ENCODE data around the gene IKZF2. TPM values are rescaled to one million over a fixed set of nuclear protein-coding genes. Genes with fewer than 3 reads are reported as not detected.

Gene IKZF2
- total RNA-seq, 1 experiment from 2014 or later, result 1.3 TPM

GRCh38 chr2:212990697-212991096 is 160.7 kb downstream of the IKZF2 start:
- Histone ChIP-seq H3K36me3 (ENCODE audit: insufficient read depth, low read length) (no peaks in the 10 kb centered on the region), H3K27ac (ENCODE audit: low read length) (no peak overlapping the region)

GRCh38 chr2:212987492-212987891 is 163.9 kb downstream of the IKZF2 start:
- DNase-seq, result no peak
- H3K4me3 ChIP-seq (ENCODE audit: low read length), result no peak overlapping the region

More at GRCh38 chr2:212990697-212991096, 160.7 kb downstream of the IKZF2 start:
- DNase-seq, result no peak
- no peak overlapping the region for H3K4me3 ChIP-seq (ENCODE audit: low read length)
- H3K4me1 ChIP-seq (ENCODE audit: low read length), result no peaks in the 10 kb centered on the region
- H3K4me2 ChIP-seq (ENCODE audit: low read depth, low read length, poor library complexity, severe bottlenecking), result no peak overlapping the region
- H4K20me1 ChIP-seq (ENCODE audit: insufficient read depth, low read depth, low read length), result no peaks in the 10 kb centered on the region
- H3K79me2 ChIP-seq (ENCODE audit: low read length), result no peaks in the 10 kb centered on the region
- no peaks in the 10 kb centered on the region for H3K27me3 ChIP-seq (ENCODE audit: low read length)
- no peak overlapping the region for H3K9ac ChIP-seq (ENCODE audit: low read length)
- no peaks in the 10 kb centered on the region for H3K9me2 ChIP-seq (replicated peaks; ENCODE audit: insufficient read depth, low read length)
- no peak overlapping the region for H2AFZ ChIP-seq (ENCODE audit: low read length)
- H3K9me3 ChIP-seq (ENCODE audit: low read length), result peaks cover 7% of the 10 kb centered on the region; the same call in 1 of the 2 replicates

GRCh38 chr2:212984129-212984528 is 167.3 kb downstream of the IKZF2 start:
- Histone ChIP-seq H3K9me2 (replicated peaks; ENCODE audit: insufficient read depth, low read length) (no peaks in the 10 kb centered on the region), H4K20me1 (ENCODE audit: insufficient read depth, low read depth, low read length) (no peaks in the 10 kb centered on the region), H3K27me3 (ENCODE audit: low read length) (no peaks in the 10 kb centered on the region), H3K4me3 (ENCODE audit: low read length) (no peak overlapping the region), H3K79me2 (ENCODE audit: low read length) (no peaks in the 10 kb centered on the region), H3K9me3 (ENCODE audit: low read length) (no peaks in the 10 kb centered on the region), H3K4me1 (ENCODE audit: low read length) (no peaks in the 10 kb centered on the region), H3K9ac (ENCODE audit: low read length) (no peak overlapping the region), H3K36me3 (ENCODE audit: insufficient read depth, low read length) (no peaks in the 10 kb centered on the region), H3K27ac (ENCODE audit: low read length) (no peak overlapping the region), H2AFZ (ENCODE audit: low read length) (no peak overlapping the region), H3K4me2 (ENCODE audit: low read depth, low read length, poor library complexity, severe bottlenecking) (no peak overlapping the region)
- DNase-seq, result no peak

More at GRCh38 chr2:212987492-212987891, 163.9 kb downstream of the IKZF2 start:
- H3K4me2 ChIP-seq (ENCODE audit: low read depth, low read length, poor library complexity, severe bottlenecking), result no peak overlapping the region
- no peaks in the 10 kb centered on the region for H4K20me1 ChIP-seq (ENCODE audit: insufficient read depth, low read depth, low read length)
- no peak overlapping the region for H2AFZ ChIP-seq (ENCODE audit: low read length)
- H3K27me3 ChIP-seq (ENCODE audit: low read length), result no peaks in the 10 kb centered on the region
- no peaks in the 10 kb centered on the region for H3K9me2 ChIP-seq (replicated peaks; ENCODE audit: insufficient read depth, low read length)
- H3K9me3 ChIP-seq (ENCODE audit: low read length), result no peaks in the 10 kb centered on the region
- H3K4me1 ChIP-seq (ENCODE audit: low read length), result no peaks in the 10 kb centered on the region
- no peaks in the 10 kb centered on the region for H3K36me3 ChIP-seq (ENCODE audit: insufficient read depth, low read length)
- H3K79me2 ChIP-seq (ENCODE audit: low read length), result no peaks in the 10 kb centered on the region
- H3K9ac ChIP-seq (ENCODE audit: low read length), result no peak overlapping the region
- no peak overlapping the region for H3K27ac ChIP-seq (ENCODE audit: low read length)

- Histone ChIP-seq H3K27ac (ENCODE audit: low read length) (no peak overlapping the region), H4K20me1 (ENCODE audit: insufficient read depth, low read depth, low read length) (no peaks in the 10 kb centered on the region), H3K27me3 (ENCODE audit: low read length) (no peaks in the 10 kb centered on the region), H3K9ac (ENCODE audit: low read length) (no peak overlapping the region), H3K4me3 (ENCODE audit: low read length) (no peak overlapping the region), H3K4me2 (ENCODE audit: low read depth, low read length, poor library complexity, severe bottlenecking) (no peak overlapping the region), H3K9me3 (ENCODE audit: low read length) (no peaks in the 10 kb centered on the region), H3K36me3 (ENCODE audit: insufficient read depth, low read length) (no peaks in the 10 kb centered on the region), H3K79me2 (ENCODE audit: low read length) (no peaks in the 10 kb centered on the region), H2AFZ (ENCODE audit: low read length) (no peak overlapping the region), H3K9me2 (replicated peaks; ENCODE audit: insufficient read depth, low read length) (no peaks in the 10 kb centered on the region), H3K4me1 (ENCODE audit: low read length) (no peaks in the 10 kb centered on the region)
- DNase-seq, result no peak
Observed at GRCh38 chr2:212979799-212980198, 171.6 kb downstream of the IKZF2 start.

DNA sequence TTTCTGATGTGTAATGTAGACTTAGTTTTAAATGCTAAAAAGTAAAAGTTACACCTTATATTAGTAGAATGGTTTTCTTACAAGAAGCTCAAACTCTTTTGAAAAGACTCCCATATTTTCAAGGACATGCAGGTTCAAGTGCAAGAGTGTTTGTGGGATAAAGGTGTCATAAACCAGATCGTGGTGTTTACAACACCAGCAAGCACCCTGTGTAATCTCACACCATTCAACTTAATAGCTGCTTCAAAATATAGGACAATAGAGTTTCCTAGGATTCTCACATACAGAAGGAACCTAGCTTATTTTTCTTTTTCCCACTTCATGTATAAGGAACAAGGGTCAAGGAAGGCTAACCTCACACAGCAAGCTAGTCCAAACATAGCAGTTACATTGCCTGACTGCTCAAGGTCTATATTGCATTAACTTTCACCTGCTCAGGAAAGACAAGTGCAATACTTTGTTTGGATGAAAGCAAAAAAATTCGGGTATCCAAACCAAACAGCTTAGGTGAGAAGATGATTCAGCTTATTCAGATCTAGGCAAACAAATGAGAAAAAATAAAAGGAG is 172.3 kb downstream of the IKZF2 start:
- Histone ChIP-seq H3K9me2 (replicated peaks; ENCODE audit: insufficient read depth, low read length) (no peaks in the 10 kb centered on the region), H3K36me3 (ENCODE audit: insufficient read depth, low read length) (no peaks in the 10 kb centered on the region), H4K20me1 (ENCODE audit: insufficient read depth, low read depth, low read length) (no peaks in the 10 kb centered on the region), H3K9me3 (ENCODE audit: low read length) (no peaks in the 10 kb centered on the region), H3K27me3 (ENCODE audit: low read length) (no peaks in the 10 kb centered on the region), H3K79me2 (ENCODE audit: low read length) (no peaks in the 10 kb centered on the region), H3K4me3 (ENCODE audit: low read length) (no peak overlapping the region), H3K4me1 (ENCODE audit: low read length) (no peaks in the 10 kb centered on the region), H2AFZ (ENCODE audit: low read length) (no peak overlapping the region), H3K27ac (ENCODE audit: low read length) (no peak overlapping the region), H3K9ac (ENCODE audit: low read length) (no peak overlapping the region), H3K4me2 (ENCODE audit: low read depth, low read length, poor library complexity, severe bottlenecking) (no peak overlapping the region)
- DNase-seq, result no peak

- Histone ChIP-seq H3K36me3 (ENCODE audit: insufficient read depth, low read length) (no peaks in the 10 kb centered on the region), H3K27ac (ENCODE audit: low read length) (no peak overlapping the region), H3K79me2 (ENCODE audit: low read length) (no peaks in the 10 kb centered on the region), H3K9me3 (ENCODE audit: low read length) (no peaks in the 10 kb centered on the region), H3K4me3 (ENCODE audit: low read length) (no peak overlapping the region), H2AFZ (ENCODE audit: low read length) (no peak overlapping the region), H3K4me2 (ENCODE audit: low read depth, low read length, poor library complexity, severe bottlenecking) (no peak overlapping the region), H3K4me1 (ENCODE audit: low read length) (no peaks in the 10 kb centered on the region), H3K27me3 (ENCODE audit: low read length) (no peaks in the 10 kb centered on the region), H3K9me2 (replicated peaks; ENCODE audit: insufficient read depth, low read length) (no peaks in the 10 kb centered on the region), H4K20me1 (ENCODE audit: insufficient read depth, low read depth, low read length) (no peaks in the 10 kb centered on the region), H3K9ac (ENCODE audit: low read length) (no peak overlapping the region)
- DNase-seq, result no peak
Observed at GRCh38 chr2:212977152-212977551, 174.3 kb downstream of the IKZF2 start.

DNA sequence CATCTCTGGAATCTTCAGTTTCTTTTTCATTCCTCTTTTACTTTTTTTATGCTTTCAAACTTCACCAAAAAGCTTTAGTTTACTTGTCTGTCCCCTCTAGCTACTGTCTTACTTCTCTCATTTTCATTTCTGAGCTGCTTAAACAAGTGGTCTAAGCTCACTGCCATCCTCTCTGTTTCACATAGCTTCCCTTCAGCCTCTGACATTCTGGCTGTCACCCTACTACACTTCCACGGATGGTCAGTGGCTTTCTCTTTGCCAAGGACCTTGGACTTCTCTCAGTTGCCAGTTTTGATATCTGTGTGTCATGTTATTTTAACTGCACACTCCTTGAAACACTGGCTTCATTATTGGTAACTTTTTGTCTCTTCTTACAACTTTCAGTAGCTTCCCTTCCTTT is 176.1 kb downstream of the IKZF2 start:
- Histone ChIP-seq H4K20me1 (ENCODE audit: insufficient read depth, low read depth, low read length) (no peaks in the 10 kb centered on the region), H3K27me3 (ENCODE audit: low read length) (no peaks in the 10 kb centered on the region), H3K4me1 (ENCODE audit: low read length) (no peaks in the 10 kb centered on the region), H3K9me3 (ENCODE audit: low read length) (no peaks in the 10 kb centered on the region), H2AFZ (ENCODE audit: low read length) (no peak overlapping the region), H3K27ac (ENCODE audit: low read length) (no peak overlapping the region), H3K4me2 (ENCODE audit: low read depth, low read length, poor library complexity, severe bottlenecking) (no peak overlapping the region), H3K79me2 (ENCODE audit: low read length) (no peaks in the 10 kb centered on the region), H3K9ac (ENCODE audit: low read length) (no peak overlapping the region), H3K36me3 (ENCODE audit: insufficient read depth, low read length) (no peaks in the 10 kb centered on the region), H3K9me2 (replicated peaks; ENCODE audit: insufficient read depth, low read length) (no peaks in the 10 kb centered on the region), H3K4me3 (ENCODE audit: low read length) (no peak overlapping the region)
- no peak for DNase-seq

DNA sequence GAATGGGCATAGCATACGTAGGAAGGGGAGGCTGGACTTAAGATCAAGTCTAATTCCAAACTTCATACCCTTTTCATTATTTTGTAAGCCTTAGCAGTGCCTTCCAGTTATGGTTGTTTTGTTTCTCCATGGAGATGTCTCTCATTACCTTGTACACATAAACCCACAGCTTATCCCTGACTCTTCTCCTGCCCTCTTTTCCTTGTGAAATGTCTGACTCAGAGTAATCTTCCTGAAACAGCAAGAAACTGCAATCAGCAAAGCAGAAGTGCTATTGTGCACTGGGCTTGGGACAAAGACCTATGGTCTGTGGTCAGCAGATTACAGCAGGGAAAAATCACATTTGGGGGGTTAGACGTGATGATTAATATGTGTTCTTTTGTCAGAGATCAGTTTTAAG is 176.7 kb downstream of the IKZF2 start:
- no peak overlapping the region for H3K4me3 ChIP-seq (ENCODE audit: low read length)
- no peak overlapping the region for H3K9ac ChIP-seq (ENCODE audit: low read length)
- H3K36me3 ChIP-seq (ENCODE audit: insufficient read depth, low read length), result no peaks in the 10 kb centered on the region
- H2AFZ ChIP-seq (ENCODE audit: low read length), result no peak overlapping the region
- H3K27me3 ChIP-seq (ENCODE audit: low read length), result no peaks in the 10 kb centered on the region
- no peaks in the 10 kb centered on the region for H3K9me3 ChIP-seq (ENCODE audit: low read length)
- H3K4me1 ChIP-seq (ENCODE audit: low read length), result no peaks in the 10 kb centered on the region
- no peak overlapping the region for H3K4me2 ChIP-seq (ENCODE audit: low read depth, low read length, poor library complexity, severe bottlenecking)
- H3K9me2 ChIP-seq (replicated peaks; ENCODE audit: insufficient read depth, low read length), result no peaks in the 10 kb centered on the region
- no peak overlapping the region for H3K27ac ChIP-seq (ENCODE audit: low read length)
- no peak for DNase-seq
- no peaks in the 10 kb centered on the region for H4K20me1 ChIP-seq (ENCODE audit: insufficient read depth, low read depth, low read length)
- no peaks in the 10 kb centered on the region for H3K79me2 ChIP-seq (ENCODE audit: low read length)

DNA sequence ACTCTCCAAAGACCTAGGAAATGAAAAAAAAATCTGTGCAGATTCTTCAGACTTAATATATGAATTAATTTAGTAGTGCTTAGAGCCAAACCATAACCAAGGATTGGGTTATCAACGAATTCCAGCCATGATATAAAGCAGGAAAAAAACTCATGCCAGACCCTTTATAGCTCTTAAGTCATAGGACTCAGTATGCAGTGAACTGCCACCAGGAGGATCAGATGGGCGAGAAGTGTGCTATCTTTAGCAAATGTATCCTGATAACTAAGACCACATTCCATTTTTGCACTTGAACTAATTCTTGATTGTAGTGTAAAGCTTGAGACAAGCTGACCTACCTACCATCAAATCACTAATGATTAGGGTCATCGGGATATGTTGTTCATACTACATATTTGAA is 178.1 kb downstream of the IKZF2 start:
- Histone ChIP-seq H3K27ac (ENCODE audit: low read length) (no peak overlapping the region), H3K4me3 (ENCODE audit: low read length) (no peak overlapping the region), H3K27me3 (ENCODE audit: low read length) (no peaks in the 10 kb centered on the region), H3K4me1 (ENCODE audit: low read length) (no peaks in the 10 kb centered on the region), H3K9me3 (ENCODE audit: low read length) (no peaks in the 10 kb centered on the region), H3K79me2 (ENCODE audit: low read length) (no peaks in the 10 kb centered on the region), H3K4me2 (ENCODE audit: low read depth, low read length, poor library complexity, severe bottlenecking) (no peak overlapping the region), H3K9me2 (replicated peaks; ENCODE audit: insufficient read depth, low read length) (no peaks in the 10 kb centered on the region), H4K20me1 (ENCODE audit: insufficient read depth, low read depth, low read length) (no peaks in the 10 kb centered on the region), H3K36me3 (ENCODE audit: insufficient read depth, low read length) (no peaks in the 10 kb centered on the region), H2AFZ (ENCODE audit: low read length) (no peak overlapping the region), H3K9ac (ENCODE audit: low read length) (no peak overlapping the region)
- DNase-seq, result no peak

Data from Karpas-422 (cell line).